ENCODE results near the gene DHX34.
"Not testable (repeated sequence)": the region's sequence is repeated elsewhere in the genome, so short reads cannot be mapped to it uniquely, and the experiment has no call there.

The DHX34 gene

GRCh38 chr19:47324502-47324901 is 24.6 kb upstream of the DHX34 start:
- no peak for DNase-seq (ENCODE audit: low read depth)

- DNase-seq (ENCODE audit: low read depth), result peak; percentile 85
Observed at GRCh38 chr19:47330466-47330869, 18.6 kb upstream of the DHX34 start.

- DNase-seq (ENCODE audit: low read depth), result no peak
Observed at GRCh38 chr19:47331490-47331889, 17.6 kb upstream of the DHX34 start.

GRCh38 chr19:47331931-47332547 is 17.1 kb upstream of the DHX34 start, which contains the start of gene C5AR2:
Gene C5AR2, plus strand, starts transcription at chr19:47332175. Its CDS starts 8,625 bp downstream, at chr19:47340800.
- DNase-seq (ENCODE audit: low read depth), result no peak

GRCh38 chr19:47336765-47337718 is 12.1 kb upstream of the DHX34 start:
- not testable (repeated sequence) for DNase-seq (ENCODE audit: low read depth)

- no peak for DNase-seq (ENCODE audit: low read depth)
Observed at GRCh38 chr19:47339196-47339880, 9.8 kb upstream of the DHX34 start.

- DNase-seq (ENCODE audit: low read depth), result no peak
Observed at GRCh38 chr19:47340477-47341208, 8.5 kb upstream of the DHX34 start.

GRCh38 chr19:47341734-47342133 is 7.4 kb upstream of the DHX34 start:
- DNase-seq (ENCODE audit: low read depth), result no peak

- DNase-seq (ENCODE audit: low read depth), result no peak
Observed at GRCh38 chr19:47343194-47343802, 5.8 kb upstream of the DHX34 start.

- DNase-seq (ENCODE audit: low read depth), result no peak
Observed at GRCh38 chr19:47344425-47344824, 4.7 kb upstream of the DHX34 start.

- not testable (repeated sequence) for DNase-seq (ENCODE audit: low read depth)
Observed at GRCh38 chr19:47346024-47346423, 3.1 kb upstream of the DHX34 start.

GRCh38 chr19:47350630-47351029 is 1.5 kb downstream of the DHX34 start:
- peak; percentile 43 for DNase-seq (ENCODE audit: low read depth)

- peak; percentile 71 for DNase-seq (ENCODE audit: low read depth)
Observed at GRCh38 chr19:47351548-47351947, 2.4 kb downstream of the DHX34 start.

GRCh38 chr19:47352095-47352494 is 3.0 kb downstream of the DHX34 start:
- DNase-seq (ENCODE audit: low read depth), result no peak

GRCh38 chr19:47353307-47353712 is 4.2 kb downstream of the DHX34 start:
- no peak for DNase-seq (ENCODE audit: low read depth)

GRCh38 chr19:47356900-47357299 is 7.8 kb downstream of the DHX34 start:
- no peak for DNase-seq (ENCODE audit: low read depth)

GRCh38 chr19:47357788-47358680 is 8.9 kb downstream of the DHX34 start:
- DNase-seq (ENCODE audit: low read depth), result peak; percentile 18

GRCh38 chr19:47358936-47359335 is 9.8 kb downstream of the DHX34 start:
- no peak for DNase-seq (ENCODE audit: low read depth)

GRCh38 chr19:47362321-47362720 is 13.2 kb downstream of the DHX34 start:
- DNase-seq (ENCODE audit: low read depth), result no peak

- peak; percentile 90 for DNase-seq (ENCODE audit: low read depth)
Observed at GRCh38 chr19:47363758-47364531, 14.8 kb downstream of the DHX34 start.

Data from iris pigment epithelial cell (primary cell).